Neural cell (in vitro differentiated cells): ENCODE measurements around the gene SARS1. TPM values are rescaled to one million over a fixed set of nuclear protein-coding genes. Genes with fewer than 3 reads are reported as not detected.

ENCODE experiments used
- H2AFZ ChIP-seq: fragments of 200-600, 300-800 bp; sonication (generic), shearing (Covaris generic); 2 replicates; pipeline ENCODE4 v1.6.0; 2014; ENCODE audit warnings: low read depth, mild to moderate bottlenecking, antibody characterized with exemption, low read length, moderate library complexity
- H3F3A ChIP-seq: fragments of 200-600 bp; shearing (Covaris generic); 2 replicates; pipeline ENCODE4 v1.6.1; 2016; ENCODE audit warnings: mild to moderate bottlenecking, moderate library complexity, mixed read lengths, antibody characterized with exemption, low read length; ENCODE audit not compliant: insufficient read depth, poor library complexity, severe bottlenecking
- H3K27ac ChIP-seq: fragments of 200-600, 300-800 bp; sonication (generic), shearing (Covaris generic); 2 replicates; pipeline ENCODE4 v1.5.1; 2014; ENCODE audit warnings: mild to moderate bottlenecking, low read length, moderate library complexity
- H3K27me3 ChIP-seq: fragments of 300-800, 200-600 bp; sonication (generic), shearing (Covaris generic); 2 replicates; pipeline ENCODE4 v1.6.0; 2014; ENCODE audit warnings: mild to moderate bottlenecking, low read depth, low read length, moderate library complexity; ENCODE audit not compliant: insufficient read depth
- H3K36me3 ChIP-seq: fragments of 300-800, 200-600 bp; sonication (generic), shearing (Covaris generic); 2 replicates; pipeline ENCODE4 v1.5.1; 2014; ENCODE audit warnings: mild to moderate bottlenecking, antibody characterized with exemption, low read length, moderate library complexity; ENCODE audit not compliant: insufficient read depth
- H3K4me2 ChIP-seq: fragments of 300-800, 200-600 bp; sonication (generic), shearing (Covaris generic); 2 replicates; pipeline ENCODE4 v1.6.0; 2014; ENCODE audit warnings: mild to moderate bottlenecking, low read length
- H3K4me3 ChIP-seq: fragments of 300-800, 200-600 bp; sonication (generic), shearing (Covaris generic); 2 replicates; pipeline ENCODE4 v1.5.1; 2014; ENCODE audit warnings: mild to moderate bottlenecking, low read length, moderate library complexity
- H3K79me2 ChIP-seq: fragments of 200-600 bp; shearing (Covaris generic); replicated peaks from 2 replicates; pipeline ENCODE4 v1.6.0; 2014; ENCODE audit warnings: mild to moderate bottlenecking, low read length, moderate library complexity; ENCODE audit not compliant: insufficient read depth
- H3K9ac ChIP-seq: fragments of 300-800, 200-600 bp; sonication (generic), shearing (Covaris generic); 2 replicates; pipeline ENCODE4 v1.6.1; 2016; ENCODE audit warnings: mild to moderate bottlenecking, low read length, mixed read lengths
- H3K9me2 ChIP-seq: fragments of 200-600 bp; shearing (Covaris generic); 2 replicates; pipeline ENCODE4 v1.6.1; 2016; ENCODE audit warnings: mild to moderate bottlenecking, low read length, mixed read lengths; ENCODE audit not compliant: insufficient read depth
- H3K9me3 ChIP-seq: fragments of 200-600, 300-800 bp; sonication (generic), shearing (Covaris generic); 2 replicates; pipeline ENCODE4 v1.6.1; 2016; ENCODE audit warnings: mild to moderate bottlenecking, mixed run types, low read length, moderate library complexity, mixed read lengths
- H4K20me1 ChIP-seq: fragments of 200-600 bp; shearing (Covaris generic); 2 replicates; pipeline ENCODE4 v1.6.1; 2016; ENCODE audit warnings: mild to moderate bottlenecking, mixed run types; ENCODE audit not compliant: insufficient read depth
- CTCF ChIP-seq: fragments of 450-650 bp; IDR thresholded peaks from 2 replicates; pipeline ENCODE4 v1.5.1; 2014; ENCODE audit warnings: antibody characterized with exemption, mild to moderate bottlenecking, moderate library complexity; ENCODE audit not compliant: poor library complexity, severe bottlenecking
- EP300 ChIP-seq: fragments of 450-650 bp; conservative IDR thresholded peaks from 2 replicates; pipeline ENCODE4 v1.6.1; 2014; ENCODE audit warnings: antibody characterized with exemption, mild to moderate bottlenecking, moderate library complexity; ENCODE audit not compliant: poor library complexity, severe bottlenecking
- EZH2 ChIP-seq: fragments of 200-600, 300-800 bp; shearing (Covaris generic), sonication (generic); IDR thresholded peaks from 2 replicates; pipeline ENCODE4 v1.6.1; 2014; ENCODE audit warnings: antibody characterized with exemption, low read length, borderline replicate concordance, mild to moderate bottlenecking; ENCODE audit not compliant: insufficient read depth, poor library complexity, severe bottlenecking
- MXI1 ChIP-seq: fragments of 450-650 bp; conservative IDR thresholded peaks from 2 replicates; pipeline ENCODE4 v1.6.1; 2014; ENCODE audit warnings: antibody characterized with exemption, mild to moderate bottlenecking; ENCODE audit not compliant: poor library complexity, severe bottlenecking
- POLR2AphosphoS5 ChIP-seq: IDR thresholded peaks from 2 replicates; pipeline ENCODE4 v1.6.1; 2012
- RAD21 ChIP-seq: fragments of 450-650 bp; conservative IDR thresholded peaks from 2 replicates; pipeline ENCODE4 v1.6.1; 2014; ENCODE audit warnings: antibody characterized with exemption, mild to moderate bottlenecking, moderate library complexity
- REST ChIP-seq: IDR thresholded peaks from 2 replicates; pipeline ENCODE4 v1.6.1; 2012; ENCODE audit warnings: borderline replicate concordance
- SMC3 ChIP-seq: fragments of 450-650 bp; conservative IDR thresholded peaks from 2 replicates; pipeline ENCODE4 v1.6.1; 2014; ENCODE audit warnings: antibody characterized with exemption, mild to moderate bottlenecking, moderate library complexity; ENCODE audit not compliant: poor library complexity
- polyA plus RNA-seq: library from polyadenylated mRNA; depleted of rRNA; stranded (reverse); fragments of >200 nt; gene quantifications from 2 replicates; pipeline ENCODE4 v1.2.3, GENCODE V29; 2014

The SARS1 gene
- polyA plus RNA-seq, 1 donor from 2014 or later, result 281 TPM

- peaks cover 10% of the 10 kb centered on the region for H3K36me3 ChIP-seq
- no peaks in the 10 kb centered on the region for H3K27me3 ChIP-seq
- H3K79me2 ChIP-seq, result peaks cover 26% of the 10 kb centered on the region
- H2AFZ ChIP-seq, result no peak overlapping the region
- H3K9me3 ChIP-seq, result no peaks in the 10 kb centered on the region
- no peak overlapping the region for H3K4me2 ChIP-seq
- no peaks in the 10 kb centered on the region for H4K20me1 ChIP-seq
- H3K9ac ChIP-seq, result no peak overlapping the region
- no peak for TF ChIP-seq CTCF
- no peak for TF ChIP-seq SMC3
- no peak overlapping the region for H3K27ac ChIP-seq
- no peaks in the 10 kb centered on the region for H3K9me2 ChIP-seq
- no peak overlapping the region for H3K4me3 ChIP-seq
- H3F3A ChIP-seq, result no peaks in the 10 kb centered on the region
Observed at GRCh38 chr1:109225711-109226445, 12.2 kb downstream of the SARS1 start.

GRCh38 chr1:109228167-109228566 is 14.4 kb downstream of the SARS1 start:
- no peak overlapping the region for H3K4me2 ChIP-seq

More at GRCh38 chr1:109228167-109228566, 14.4 kb downstream of the SARS1 start:
- Histone ChIP-seq H3K79me2 (peaks cover 7% of the 10 kb centered on the region), H3K36me3 (peaks cover 7% of the 10 kb centered on the region), H3K9me3 (no peaks in the 10 kb centered on the region), H4K20me1 (no peaks in the 10 kb centered on the region), H3K4me3 (no peak overlapping the region), H3F3A (no peaks in the 10 kb centered on the region), H3K9me2 (no peaks in the 10 kb centered on the region), H3K27ac (no peak overlapping the region), H3K9ac (no peak overlapping the region), H2AFZ (no peak overlapping the region), H3K27me3 (no peaks in the 10 kb centered on the region)
- TF ChIP-seq RAD21, result no peak
- TF ChIP-seq REST, result no peak
- TF ChIP-seq CTCF, result no peak
- TF ChIP-seq POLR2AphosphoS5, result no peak
- no peak for TF ChIP-seq EP300
- TF ChIP-seq MXI1, result no peak
- TF ChIP-seq EZH2, result no peak
